Epithelial cell of prostate (primary cell): ENCODE results near the gene BOC.
A peak's percentile ranks its signal among the peaks of the same experiment; 100 is the strongest.

ENCODE experiments used
- DNase-seq: peaks from one replicate; pipeline ENCODE4 v3.0.0-alpha.2; 2011; ENCODE audit warnings: low read depth, low spot score
- H3K27ac ChIP-seq: fragments of 450-650 bp; 2 replicates; pipeline ENCODE4 v1.5.1; 2017; ENCODE audit warnings: mild to moderate bottlenecking

Gene BOC

GRCh38 chr3:113279686-113280085, 68.3 kb downstream of the BOC start:
- DNase-seq = no peak
- H3K27ac ChIP-seq = no peak overlapping the region

DNA sequence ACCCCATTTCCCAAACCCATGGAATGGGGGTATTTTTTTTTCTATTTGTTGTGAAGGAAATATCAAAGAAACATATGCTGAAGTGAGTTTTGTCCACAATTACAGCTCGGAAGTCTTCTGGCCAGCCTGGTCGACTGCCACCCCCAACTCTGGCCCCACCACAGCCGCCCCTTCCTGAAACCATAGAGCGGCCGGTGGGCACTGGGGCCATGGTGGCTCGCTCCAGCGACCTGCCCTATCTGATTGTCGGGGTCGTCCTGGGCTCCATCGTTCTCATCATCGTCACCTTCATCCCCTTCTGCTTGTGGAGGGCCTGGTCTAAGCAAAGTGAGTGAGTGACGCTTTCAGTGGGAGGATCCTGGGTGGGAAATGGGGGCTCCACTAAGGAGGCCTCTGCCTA, 71.9 kb downstream of the BOC start:
- H3K27ac ChIP-seq = no peak overlapping the region
- DNase-seq = no peak

- DNase-seq = no peak
- H3K27ac ChIP-seq = no peak overlapping the region
Observed at GRCh38 chr3:113284453-113285050, 73.2 kb downstream of the BOC start.

DNA sequence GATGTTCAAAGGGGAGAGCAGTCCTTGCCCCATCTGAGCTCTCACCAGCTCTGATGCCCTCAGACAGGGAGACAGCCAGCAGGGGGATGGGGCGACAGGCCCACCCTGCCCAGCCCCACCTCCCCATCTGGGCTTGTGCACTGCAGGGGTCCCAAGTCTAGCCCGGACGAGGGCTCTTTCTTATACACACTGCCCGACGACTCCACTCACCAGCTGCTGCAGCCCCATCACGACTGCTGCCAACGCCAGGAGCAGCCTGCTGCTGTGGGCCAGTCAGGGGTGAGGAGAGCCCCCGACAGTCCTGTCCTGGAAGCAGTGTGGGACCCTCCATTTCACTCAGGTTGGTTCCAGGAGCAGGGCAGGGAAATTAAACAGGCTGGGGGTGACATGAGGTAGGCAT, 73.9 kb downstream of the BOC start:
- no peak overlapping the region for H3K27ac ChIP-seq
- DNase-seq = no peak

DNA sequence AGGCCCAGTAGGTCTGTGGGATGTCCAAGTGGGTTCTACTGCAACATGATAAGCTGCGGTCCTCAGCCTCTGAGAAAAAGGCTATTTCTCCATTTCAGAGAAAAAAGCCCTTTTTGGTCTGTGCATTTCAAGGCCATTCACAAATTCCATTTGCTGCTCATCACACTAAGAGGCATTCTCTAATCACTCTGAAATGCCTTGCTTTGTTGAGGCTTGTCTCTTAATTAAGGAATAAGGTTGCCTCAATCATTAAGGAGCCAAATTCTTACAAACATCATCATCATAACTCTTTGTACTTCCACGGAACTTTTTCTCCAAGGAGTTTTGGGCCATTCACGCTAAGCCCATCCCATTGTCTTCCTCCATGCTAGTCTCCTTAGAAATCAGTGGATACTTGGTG, 74.4 kb downstream of the BOC start:
- no peak overlapping the region for H3K27ac ChIP-seq
- DNase-seq = no peak

DNA sequence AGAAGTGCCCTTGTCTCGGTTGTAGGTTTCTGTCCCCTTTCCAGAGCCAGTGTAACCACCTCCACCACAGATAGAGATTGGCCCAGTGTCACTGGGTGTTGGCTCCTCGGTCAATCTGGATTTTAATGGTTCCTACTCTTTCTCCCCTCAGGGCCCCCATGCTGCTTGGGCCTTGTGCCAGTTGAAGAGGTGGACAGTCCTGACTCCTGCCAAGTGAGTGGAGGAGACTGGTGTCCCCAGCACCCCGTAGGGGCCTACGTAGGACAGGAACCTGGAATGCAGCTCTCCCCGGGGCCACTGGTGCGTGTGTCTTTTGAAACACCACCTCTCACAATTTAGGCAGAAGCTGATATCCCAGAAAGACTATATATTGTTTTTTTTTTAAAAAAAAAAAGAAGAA, 75.2 kb downstream of the BOC start:
- no peak for DNase-seq
- no peak overlapping the region for H3K27ac ChIP-seq

- DNase-seq = no peak
- H3K27ac ChIP-seq = peak overlapping the region; percentile 0
Observed at GRCh38 chr3:113287111-113287802, 75.9 kb downstream of the BOC start.

GRCh38 chr3:113287803-113288648, 76.7 kb downstream of the BOC start:
- peak overlapping the region; percentile 0 for H3K27ac ChIP-seq

DNA sequence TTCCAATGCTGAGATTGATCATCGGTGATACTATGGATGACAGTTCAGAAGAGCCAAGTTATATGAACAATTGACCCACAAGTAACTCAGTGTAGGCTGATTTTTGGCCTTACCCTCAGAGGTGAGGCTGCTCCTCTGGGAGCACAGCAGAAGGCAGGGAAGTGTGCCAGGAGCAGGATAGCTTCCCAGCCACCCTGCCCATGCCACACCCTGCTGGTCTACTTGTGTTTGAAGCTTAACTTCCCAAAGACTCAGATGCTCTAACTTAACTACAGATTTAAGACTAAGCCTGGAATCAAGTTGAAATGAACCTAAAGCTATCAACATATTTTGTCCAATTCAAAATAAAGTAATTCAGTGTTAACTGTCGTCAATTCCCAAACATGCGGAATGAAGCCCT, 77.5 kb downstream of the BOC start:
- no peak overlapping the region for H3K27ac ChIP-seq
- no peak for DNase-seq

More at GRCh38 chr3:113287803-113288648, 76.7 kb downstream of the BOC start:
- DNase-seq = no peak

DNA sequence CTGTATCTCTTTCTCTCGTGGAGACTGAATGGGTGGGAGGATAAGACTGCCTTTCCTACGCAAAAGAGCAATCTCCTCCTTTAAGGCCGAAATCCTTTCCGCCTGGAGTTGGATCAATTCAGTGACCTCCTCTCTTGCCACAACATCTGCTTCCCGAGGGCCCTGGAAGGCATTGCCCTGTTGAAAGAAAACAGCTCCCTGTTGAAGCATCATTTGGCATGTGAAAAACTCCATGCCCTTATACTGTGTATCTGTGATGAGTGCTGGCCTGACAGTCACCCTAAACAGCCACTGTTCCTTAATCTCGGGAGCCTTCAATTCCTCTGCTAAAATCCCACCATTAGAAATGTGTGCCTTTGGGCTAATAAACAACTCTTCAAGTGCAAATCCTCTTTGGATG, 80.2 kb downstream of the BOC start:
- DNase-seq = no peak
- no peak overlapping the region for H3K27ac ChIP-seq

DNA sequence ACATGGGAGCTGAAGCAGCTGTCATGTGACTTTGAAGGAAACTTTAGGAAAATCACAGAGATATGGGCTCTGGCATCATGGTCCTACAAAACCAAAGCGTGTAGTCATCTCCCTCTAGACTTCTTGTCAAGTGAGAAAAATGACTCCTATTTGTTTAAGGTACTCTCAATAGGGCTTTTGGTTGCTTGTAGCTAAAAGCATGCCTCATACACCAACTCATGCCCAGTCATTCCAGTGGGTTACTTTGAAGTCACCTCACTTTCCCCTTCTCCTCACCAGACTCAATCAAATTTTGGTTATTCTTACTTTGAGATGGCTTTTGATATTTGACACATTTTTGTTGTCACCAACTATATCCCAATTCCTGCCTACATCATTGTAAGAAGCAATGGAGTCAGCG, 81.6 kb downstream of the BOC start:
- no peak overlapping the region for H3K27ac ChIP-seq
- no peak for DNase-seq

DNA sequence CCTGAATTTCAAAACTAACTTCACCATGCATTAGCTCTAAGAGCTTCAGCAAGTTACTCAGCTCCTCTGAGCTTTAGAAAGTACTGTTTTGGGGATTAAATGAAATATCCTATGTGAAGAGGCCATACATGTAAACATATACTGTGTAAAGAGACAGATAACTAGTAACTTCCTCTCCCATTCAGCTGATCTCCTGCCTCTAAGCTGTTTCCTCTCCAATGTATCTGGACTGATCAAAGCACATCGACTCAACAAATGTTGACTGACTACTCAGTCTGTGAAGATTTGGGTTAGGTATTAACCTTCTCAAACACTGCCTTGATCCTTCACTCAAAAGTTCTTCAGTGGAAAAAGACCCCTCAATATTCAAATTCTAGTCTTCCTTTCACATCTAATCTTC, 82.0 kb downstream of the BOC start:
- no peak overlapping the region for H3K27ac ChIP-seq
- DNase-seq = no peak

DNA sequence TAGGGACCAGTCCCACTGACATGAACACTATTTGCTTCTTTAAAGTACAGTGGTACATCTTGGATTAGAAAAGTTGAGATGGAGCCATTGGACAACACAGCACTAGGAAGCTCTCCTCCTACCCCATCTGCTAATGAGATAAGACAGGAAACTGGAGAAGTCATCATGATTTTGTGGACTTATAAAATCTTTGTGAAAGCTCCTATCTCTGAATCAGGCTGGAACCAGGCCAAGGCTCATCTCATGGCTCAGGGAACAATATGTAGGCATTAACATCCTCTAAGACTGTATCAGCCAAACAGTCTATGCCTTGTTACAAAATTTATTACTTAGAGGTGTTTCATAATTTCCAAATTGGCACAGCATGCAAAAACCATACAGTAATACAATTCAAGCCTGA, 84.1 kb downstream of the BOC start:
- no peak overlapping the region for H3K27ac ChIP-seq
- no peak for DNase-seq

DNA sequence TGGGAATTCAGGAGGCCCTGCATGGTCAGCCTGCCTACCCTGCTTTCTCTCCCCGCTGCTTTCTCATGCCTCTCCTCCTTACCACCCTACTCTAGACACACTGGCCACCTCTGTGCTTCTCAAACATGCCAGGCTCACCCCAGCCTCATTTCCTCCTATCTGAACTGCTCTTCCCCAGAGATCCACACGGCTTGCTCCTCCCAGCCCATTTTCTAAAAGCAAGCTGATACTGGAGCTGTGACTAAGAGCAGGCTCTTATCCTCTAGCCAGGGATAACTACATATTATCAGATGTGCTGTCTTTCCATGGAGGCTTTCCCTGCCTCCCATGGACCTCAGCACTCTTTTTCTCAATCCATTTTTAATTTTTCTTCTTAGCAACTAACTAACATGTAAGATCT, 85.9 kb downstream of the BOC start:
- no peak overlapping the region for H3K27ac ChIP-seq

DNA sequence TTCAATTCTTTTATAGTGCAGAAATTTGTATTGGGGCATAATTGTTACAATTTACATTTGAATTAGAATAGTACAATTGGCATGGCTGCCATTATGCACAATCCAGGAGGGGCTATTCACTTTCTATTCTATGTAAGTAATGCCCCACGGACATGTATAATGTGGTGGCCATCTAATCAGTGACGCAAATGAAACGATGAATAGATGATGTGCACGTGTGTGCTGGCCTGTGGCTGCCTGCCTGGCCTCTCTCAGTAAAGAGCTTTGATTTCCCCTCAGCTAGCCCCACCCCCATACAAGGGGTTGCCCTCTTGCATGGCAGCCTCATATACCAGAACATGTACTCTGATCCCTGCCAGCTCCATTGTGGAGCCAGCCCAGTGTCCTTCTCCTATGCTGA, 86.5 kb downstream of the BOC start:
- no peak for DNase-seq
- no peak overlapping the region for H3K27ac ChIP-seq

More for the DNA sequence above, 85.9 kb downstream of the BOC start:
- no peak for DNase-seq

DNA sequence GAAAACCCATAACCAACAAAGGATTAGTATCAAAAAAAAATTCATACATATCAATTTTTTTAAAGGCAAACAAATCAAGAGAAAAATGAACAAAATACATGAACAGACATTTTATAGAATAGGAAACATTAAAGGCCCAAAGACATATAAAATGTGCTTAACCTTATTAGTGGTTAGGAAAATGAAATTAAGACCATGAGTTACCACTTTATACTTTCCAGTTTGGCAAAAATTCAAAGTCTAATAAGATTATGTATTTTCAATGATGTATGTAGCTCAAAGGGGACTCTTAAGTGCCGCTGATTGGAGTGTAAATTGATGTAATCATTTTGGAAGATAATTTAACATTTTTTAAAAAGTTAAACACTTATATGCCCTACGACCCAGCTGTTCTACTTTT, 89.2 kb downstream of the BOC start:
- DNase-seq = no peak
- H3K27ac ChIP-seq = no peak overlapping the region

DNA sequence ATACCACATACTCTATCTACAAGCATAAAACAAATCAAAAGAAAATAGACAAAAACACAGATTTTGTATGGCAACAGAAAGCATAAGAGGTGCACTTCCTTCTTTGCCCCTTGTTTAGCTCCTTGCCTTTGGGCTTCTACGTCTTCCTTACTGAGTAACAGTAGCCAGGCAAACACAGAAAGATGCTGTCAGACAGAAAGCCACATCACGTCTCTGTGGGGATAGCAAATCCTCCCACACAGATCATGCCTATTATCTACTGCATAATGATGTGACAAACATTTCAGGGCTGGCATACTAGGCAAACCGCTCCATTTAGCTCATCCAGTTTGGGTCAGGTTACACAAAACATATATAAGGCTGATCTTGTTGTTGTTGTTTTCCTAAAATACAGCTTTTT, 92.7 kb downstream of the BOC start:
- H3K27ac ChIP-seq = no peak overlapping the region
- DNase-seq = no peak

DNA sequence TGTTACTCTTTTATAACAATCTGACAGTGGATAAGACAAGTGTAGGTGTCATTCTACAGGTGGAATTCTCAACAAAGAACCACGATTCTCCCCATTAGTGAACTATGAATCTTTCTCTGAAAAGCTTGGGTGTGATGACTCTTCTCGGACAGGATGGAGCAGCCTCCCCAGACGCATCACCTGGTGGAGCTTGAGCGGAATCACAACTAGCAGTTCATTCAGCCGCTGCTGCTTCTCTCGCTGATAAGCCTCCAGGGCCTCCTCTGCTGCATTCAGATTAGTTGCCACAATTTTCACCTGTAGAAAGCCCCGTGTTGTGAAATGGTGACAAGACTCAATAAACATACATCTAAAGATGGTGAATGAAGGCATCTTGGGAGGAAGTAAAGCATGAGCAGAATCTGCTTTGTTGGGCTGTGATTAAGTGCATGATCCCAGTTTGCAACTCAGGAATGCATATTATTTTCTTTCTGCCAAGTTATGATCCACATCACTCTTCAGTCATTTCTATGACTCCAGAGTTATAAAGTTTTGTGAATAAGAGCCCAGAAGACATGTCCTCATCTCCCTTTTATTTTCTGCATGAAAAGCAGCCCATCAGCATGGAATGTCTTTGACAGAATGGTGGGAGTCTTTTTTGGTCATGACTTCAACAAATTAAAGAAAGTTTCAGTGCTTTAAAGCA, 93.6 kb downstream of the BOC start:
- H3K27ac ChIP-seq = no peak overlapping the region
- DNase-seq = no peak

- no peak for DNase-seq
- H3K27ac ChIP-seq = no peak overlapping the region
Observed at GRCh38 chr3:113310960-113311359, 99.6 kb downstream of the BOC start.

DNA sequence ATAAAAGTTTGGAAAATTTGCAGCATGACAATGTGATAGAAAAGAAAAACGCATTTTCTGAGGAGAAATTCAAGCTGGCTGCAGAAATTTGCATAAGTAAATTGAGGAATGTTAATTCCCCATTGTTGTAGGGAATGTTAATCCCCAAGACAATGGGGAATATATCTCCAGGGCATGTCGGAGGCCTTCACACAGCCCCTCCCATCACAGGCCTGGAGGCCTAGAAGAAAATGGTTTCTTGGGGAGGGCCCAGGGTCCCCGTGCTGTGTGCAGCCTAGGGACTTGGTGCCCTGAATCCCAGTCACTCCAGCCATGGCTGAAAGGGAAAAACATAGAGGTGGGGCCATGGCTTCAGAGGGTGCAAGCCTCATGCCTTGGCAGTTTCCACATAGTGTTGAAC, 101.1 kb downstream of the BOC start:
- H3K27ac ChIP-seq = no peak overlapping the region
- DNase-seq = no peak

GRCh38 chr3:113314923-113315322, 103.6 kb downstream of the BOC start:
- H3K27ac ChIP-seq = no peak overlapping the region
- DNase-seq = no peak
